NCI-H2227 (cell line): ENCODE data around the gene CSNK1G2.
A peak's percentile ranks its signal among the peaks of the same experiment; 100 is the strongest.

Experiments
- DNase-seq: peaks from one replicate; lab custom pipeline; 2025; ENCODE audit not compliant: unreplicated experiment; lab: John Stamatoyannopoulos, UW

The CSNK1G2 gene

DNA sequence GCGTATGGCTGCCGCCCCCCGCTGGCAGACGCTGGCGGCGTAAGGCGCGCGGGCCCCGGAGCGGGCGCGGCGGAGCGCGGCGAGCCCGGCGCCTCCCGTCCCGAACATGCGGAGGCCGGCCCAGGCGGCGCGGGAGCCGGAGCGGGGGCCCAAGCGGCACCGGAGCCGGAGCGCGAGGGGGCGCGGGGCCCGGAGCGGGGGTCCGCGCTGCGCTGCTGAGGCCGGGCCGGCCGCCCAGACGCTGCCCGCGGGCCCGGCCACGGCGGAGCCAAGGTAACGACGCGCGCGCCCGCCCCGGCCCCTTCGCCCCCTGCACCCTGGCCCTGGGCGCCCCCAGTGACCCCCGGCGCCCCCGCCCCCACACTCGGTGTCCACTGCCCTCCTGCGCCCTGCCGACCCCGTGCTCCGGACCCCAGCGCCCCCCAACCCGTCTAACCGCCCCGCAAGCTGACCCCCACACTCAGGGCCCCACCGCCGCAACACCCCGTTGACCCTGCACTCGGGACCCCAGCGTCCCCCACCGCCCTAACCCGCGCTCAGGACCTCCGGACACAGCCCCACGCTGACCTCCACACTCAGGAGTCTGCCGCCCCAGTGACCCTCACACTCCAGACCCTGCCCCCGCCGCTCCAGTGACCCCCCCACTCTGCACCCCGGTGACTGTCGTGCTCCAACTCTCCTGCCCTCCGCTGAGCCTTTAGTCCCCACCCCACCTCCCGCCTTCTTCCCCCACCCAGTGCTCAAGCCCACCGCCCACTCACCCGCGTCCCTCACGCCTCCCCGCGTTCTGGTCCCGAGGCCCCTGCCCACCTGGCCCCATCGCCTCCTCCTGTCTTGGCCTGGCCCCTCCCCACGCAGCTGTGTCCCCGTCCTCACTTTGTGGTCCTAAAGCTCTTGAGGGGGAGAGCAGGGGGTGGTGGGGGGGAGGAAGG lies at the start of gene CSNK1G2:
Gene CSNK1G2 (plus strand): TSS at position 27 of the 932 bp plus-strand sequence. CDS start 28,601 bp downstream, outside the sequence.
- no peak for DNase-seq

- DNase-seq, result no peak
These were observed 47.2 kb upstream of the CSNK1G2 start for GRCh38 chr19:1893791-1894190.

GRCh38 chr19:1896508-1896907 lies 44.5 kb upstream of the CSNK1G2 start:
- no peak for DNase-seq

DNA sequence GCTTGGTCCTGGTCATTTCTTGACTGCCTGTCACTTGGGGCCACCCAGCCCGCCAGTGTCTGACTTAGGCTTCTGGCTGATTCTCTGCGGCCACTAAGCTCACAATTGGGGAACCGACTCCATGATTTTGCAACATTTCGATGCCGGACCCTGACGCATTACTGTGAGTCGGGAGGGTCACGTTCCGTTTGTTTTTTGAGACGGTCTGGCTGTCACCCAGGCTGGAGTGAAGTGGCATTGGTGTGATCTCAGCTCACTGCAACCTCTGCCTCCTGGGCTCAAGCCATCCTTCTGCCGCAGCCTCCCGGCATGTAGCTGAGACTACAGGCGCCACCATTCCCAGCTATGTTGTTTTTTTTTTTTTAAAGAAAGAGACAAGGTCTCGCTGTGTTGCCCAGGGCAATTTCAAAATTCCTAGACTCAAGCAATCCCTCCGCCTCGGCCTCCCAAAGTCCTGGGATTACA lies 39.0 kb upstream of the CSNK1G2 start:
- no peak for DNase-seq

DNA sequence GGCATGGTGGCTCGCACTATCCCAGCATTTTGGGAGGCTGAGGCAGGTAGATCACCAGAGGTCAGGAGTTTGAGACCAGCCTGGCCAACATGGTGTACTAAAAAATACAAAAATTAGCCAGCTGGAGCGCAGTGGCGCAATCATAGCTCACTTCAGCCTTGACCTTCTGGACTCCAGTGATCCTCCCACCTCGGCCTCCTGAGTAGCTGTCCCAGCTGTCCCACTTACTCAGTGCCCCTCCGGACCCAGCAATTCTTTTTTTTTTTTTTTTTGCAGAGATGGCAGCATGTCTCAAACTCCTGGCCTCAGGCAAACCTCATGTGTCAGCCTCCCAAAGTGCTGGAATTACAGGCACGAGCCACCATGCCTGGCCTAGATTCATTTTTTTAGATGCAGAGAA lies 38.0 kb upstream of the CSNK1G2 start:
- no peak for DNase-seq

- DNase-seq, result no peak
These were observed 36.2 kb upstream of the CSNK1G2 start for GRCh38 chr19:1904860-1905109.

DNA sequence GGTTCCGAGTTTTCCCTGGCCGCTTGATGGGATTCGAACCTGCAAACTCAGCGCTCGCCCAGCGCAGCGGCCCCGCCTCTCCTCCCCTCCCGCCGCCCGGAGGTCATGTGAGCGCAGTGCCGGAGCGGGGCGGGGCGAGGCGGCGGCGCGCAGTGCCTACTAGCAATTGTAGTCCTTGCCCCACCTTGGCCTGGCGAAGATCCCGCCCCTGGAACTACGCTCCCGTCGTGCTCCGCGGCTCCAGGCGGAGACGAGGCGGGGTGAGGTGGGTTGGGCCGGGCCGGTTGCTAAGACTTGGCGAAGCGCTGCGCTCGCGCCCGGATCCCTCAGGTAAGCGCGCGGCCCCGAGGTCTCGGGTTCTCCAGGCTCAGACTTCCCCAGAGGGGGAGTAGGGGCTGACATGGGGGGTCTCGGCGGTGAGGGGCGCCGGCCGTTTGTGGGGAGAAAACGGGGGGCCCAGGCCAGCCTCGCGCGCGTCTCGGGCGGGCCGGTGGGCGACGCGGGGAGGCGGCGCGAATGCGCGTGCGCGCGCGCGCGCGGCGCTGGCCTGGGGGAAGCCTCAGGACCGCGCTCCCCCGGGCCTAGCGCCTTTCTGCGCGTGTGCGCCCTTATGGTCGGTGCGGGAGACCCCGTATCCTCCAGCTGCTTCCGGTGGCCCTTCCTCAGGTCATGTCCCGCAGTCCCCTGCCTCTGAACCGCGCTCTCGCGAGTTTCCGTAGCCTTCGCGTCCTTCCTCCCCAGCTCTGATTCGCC lies 35.7 kb upstream of the CSNK1G2 start, which contains the start of the genes ADAT3 and SCAMP4:
Gene ADAT3 (plus strand): TSS at position 290 of the 753 bp plus-strand sequence. CDS start 6,649 bp downstream, outside the sequence.
Gene SCAMP4 (plus strand): TSS at position 290 of the 753 bp plus-strand sequence. CDS start 9,621 bp downstream, outside the sequence.
- DNase-seq, result peak; percentile 97

- no peak for DNase-seq
These were observed 35.1 kb upstream of the CSNK1G2 start for GRCh38 chr19:1905863-1906375.

GRCh38 chr19:1906985-1907562 lies 33.9 kb upstream of the CSNK1G2 start:
- no peak for DNase-seq

DNA sequence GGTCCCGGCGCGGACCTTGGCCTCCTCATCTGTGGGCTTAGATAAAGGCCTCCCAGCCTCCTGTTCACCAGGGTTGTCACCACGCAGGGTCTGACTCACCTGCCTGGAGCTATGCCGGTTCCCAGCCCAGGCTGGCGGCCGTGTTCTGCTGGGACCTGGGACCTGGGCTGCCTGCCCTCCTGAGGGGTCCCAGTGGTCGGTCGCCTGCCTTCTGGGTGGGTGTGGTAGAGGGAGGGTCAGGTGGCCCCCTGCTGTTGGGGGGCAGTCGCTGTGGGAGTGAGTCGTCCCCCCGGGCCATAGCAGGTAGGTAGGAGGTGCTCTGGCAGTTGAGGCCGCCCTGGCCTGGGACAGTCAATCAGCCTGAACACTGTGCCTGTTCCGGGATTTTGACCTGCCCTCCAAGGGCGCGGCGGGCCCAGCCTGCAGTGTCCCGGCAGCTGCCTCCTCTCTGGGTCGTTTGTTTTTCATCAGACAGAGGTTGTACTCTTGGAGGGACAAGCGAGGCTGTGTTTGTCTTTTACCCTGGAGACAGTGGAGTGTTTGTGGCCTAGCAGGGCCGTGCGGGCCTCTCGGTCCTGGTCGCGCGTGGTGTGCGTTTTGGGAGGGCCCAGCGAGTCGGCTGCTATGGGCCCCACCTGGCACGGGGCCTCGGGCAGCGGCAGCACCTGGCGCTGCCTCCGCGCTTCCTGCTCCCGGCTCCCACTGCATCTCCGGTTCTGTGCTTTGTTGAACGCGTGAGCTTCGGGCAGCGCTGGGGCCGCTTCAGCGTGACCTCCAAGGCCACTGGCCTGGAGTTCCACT lies 33.2 kb upstream of the CSNK1G2 start:
- DNase-seq, result no peak

- no peak for DNase-seq
These were observed 32.7 kb upstream of the CSNK1G2 start for GRCh38 chr19:1908364-1908678.

DNA sequence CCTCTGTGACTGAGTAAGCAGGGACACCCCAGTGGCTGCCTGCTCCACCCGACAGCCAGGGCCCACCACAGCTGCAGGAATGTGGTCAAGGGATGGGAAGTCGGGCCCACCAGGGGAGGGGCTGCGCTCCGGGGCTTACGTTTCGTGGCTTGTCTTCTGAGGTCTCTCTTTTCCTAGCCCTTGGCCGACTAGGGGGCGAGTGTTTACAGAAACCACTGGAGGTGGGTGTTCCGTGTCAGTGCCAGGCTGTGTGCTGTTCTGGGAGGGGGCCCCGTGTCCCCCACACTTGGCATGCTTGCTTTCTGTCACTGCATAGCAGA lies 31.3 kb upstream of the CSNK1G2 start:
- DNase-seq, result no peak

GRCh38 chr19:1910177-1910576 lies 30.8 kb upstream of the CSNK1G2 start:
- DNase-seq, result no peak

DNA sequence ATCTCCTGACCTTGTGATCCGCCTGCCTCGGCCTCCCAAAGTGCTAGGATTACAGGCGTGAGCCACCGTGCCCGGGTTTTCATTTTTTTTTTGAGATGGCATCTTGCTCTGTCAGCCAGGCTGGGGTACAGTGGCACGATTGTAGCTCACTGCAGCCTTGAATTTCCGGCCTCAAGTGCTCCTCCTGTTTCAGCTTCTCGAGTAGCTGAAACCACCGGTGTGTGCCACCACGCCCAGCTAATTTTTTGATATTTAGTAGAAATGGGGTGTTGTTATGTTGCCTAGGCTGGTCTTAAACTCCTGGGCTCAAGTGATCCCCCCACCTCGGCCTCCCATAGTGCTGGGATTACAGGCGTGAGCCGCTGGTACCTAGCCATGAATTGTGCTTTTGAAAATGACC lies 29.9 kb upstream of the CSNK1G2 start:
- no peak for DNase-seq

DNA sequence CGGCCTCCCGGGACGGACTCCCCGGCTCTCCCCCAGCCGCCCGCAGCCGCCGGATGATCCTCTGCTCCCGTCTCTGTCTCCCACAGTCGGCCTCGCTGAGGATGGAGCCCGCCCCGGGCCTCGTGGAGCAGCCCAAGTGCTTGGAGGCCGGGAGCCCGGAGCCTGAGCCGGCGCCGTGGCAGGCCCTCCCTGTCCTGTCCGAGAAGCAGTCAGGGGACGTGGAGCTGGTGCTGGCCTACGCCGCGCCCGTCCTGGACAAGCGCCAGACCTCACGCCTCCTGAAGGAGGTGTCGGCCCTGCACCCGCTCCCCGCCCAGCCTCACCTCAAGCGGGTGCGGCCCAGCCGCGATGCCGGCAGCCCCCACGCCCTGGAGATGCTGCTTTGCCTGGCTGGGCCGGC lies 29.0 kb upstream of the CSNK1G2 start:
- DNase-seq, result no peak

DNA sequence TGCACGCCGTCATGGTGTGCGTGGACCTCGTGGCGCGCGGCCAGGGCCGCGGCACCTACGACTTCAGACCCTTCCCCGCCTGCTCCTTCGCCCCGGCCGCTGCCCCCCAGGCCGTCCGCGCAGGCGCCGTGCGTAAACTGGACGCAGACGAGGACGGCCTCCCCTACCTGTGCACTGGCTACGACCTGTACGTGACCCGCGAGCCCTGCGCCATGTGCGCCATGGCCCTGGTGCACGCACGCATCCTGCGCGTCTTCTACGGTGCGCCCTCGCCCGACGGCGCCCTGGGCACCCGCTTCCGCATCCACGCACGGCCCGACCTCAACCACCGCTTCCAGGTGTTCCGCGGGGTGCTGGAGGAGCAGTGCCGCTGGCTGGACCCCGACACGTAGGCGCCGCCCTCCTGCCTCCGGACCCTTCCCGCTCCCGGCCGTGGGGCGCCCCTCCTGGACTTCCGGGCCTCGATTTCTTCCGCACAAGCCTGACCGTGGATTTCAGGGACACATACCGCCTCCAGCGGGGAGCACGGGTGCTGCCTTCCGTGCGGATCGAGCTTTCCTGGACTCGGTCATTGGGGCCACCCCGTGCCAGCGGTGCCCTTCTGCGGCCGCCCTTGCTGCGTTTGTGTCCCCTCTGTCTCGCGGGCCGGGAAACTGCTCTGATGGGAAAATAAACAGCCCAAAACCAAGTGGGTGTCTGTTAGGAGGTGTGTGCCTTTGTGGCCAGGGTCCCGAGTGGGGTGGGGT lies 28.0 kb upstream of the CSNK1G2 start:
- no peak for DNase-seq

DNA sequence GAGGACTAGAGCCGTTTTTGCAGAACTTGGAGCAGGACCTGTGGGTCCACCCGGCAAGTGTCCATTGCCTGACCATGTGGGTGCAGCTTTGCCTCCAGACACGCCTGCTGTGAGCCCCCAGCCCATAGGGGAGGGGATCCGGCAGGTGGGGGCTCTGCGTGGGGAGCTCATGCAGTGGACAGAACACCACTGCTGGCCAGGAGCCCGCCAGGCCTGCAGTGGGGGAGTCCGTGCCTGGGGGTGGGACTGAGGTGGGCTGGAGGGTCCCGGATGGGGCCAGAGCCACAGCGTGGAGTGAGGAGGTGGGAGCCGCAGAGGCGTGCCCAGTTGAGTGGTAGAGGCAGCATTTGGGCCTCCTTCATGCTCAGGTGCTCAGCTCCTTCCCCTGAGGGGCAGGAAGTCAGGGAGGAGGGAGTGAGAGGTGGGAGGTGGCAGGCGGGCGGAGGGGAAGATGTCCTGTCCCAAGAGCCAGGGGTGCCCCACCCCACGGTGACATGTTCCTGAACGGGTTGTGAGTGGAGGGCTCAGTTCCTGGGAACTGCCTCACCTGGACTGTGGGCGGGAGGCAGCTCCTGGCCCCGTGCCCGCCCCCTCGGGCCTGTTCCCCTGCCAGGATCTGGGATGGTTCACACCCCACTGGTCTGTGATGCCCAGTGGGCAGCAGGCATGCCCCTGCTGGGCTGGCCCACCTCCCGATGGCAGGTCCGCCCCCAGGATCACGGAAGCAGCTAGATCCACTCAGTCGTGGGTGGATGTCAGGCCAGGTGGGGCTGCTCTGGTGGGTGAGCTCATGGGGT lies 27.0 kb upstream of the CSNK1G2 start:
- no peak for DNase-seq

- DNase-seq, result no peak
These were observed 26.1 kb upstream of the CSNK1G2 start for GRCh38 chr19:1914826-1915341.

DNA sequence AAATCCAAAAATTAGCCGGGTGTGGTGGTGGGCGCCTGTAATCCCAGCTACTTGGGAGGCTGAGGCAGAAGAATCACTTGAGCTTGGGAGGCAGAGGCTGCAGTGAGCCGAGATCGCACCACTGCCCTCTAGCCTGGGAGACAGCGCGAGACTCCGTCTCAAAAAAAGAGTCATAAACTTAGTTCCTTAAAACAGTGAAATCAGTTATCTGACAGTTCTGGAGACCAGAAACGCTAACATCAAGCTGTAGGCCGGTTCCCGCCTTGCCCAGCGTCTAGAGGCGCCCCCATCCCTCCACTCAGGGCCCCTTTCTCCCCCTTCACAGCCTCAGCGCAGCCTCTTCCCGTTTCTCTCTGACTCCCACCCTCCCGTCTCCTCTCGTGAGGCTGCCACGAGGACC lies 23.8 kb upstream of the CSNK1G2 start:
- no peak for DNase-seq
